COR-L47 (cell line): ENCODE measurements around the gene ITPR3.
A peak's percentile ranks its signal among the peaks of the same experiment; 100 is the strongest.

ENCODE experiments used
- DNase-seq: peaks from one replicate; lab custom pipeline; 2025; lab: John Stamatoyannopoulos, UW

The ITPR3 gene

DNA sequence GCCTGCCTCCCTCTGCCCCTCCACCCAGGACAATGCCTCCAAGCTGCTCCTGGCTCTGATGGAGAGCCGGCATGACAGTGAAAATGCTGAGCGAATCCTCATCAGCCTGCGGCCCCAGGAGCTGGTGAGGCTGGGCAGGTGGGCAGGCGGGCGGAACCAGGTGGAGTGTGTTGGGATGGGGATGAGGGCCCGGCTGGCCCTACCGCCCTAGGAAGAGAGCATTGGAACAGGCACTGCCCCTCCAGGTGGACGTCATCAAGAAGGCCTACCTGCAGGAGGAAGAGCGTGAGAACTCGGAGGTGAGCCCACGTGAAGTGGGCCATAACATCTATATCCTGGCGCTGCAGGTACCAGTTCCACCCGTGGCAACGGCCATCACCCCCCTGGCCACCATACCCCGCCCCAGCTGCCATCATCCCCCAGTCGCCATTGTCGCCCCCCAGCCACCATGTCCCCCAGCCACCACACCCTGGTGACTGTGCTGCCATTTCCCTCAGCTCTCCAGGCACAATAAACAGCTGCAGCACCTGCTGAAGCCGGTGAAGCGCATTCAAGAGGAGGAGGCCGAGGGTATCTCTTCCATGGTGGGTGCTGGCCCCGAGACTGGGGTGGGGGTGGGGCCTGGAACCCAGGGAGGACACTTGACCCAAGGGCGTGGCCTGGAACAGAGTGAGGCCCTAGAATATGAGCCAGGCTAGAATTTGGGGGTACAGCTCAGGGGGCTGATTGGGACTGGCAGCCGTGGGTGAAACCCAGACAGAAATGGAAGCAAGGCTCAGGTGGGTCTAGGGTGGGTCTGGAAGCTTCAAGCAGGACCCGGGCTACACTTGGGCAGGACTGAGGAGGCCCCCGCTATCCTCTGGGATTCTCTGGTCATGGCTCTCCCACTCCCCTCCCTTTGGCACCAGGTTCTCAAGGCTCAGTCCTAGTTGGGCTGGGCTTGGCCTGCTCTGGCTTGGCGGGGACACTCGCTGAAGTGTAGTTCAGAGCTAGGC, 66.2 kb downstream of the ITPR3 start:
- no peak for DNase-seq

DNA sequence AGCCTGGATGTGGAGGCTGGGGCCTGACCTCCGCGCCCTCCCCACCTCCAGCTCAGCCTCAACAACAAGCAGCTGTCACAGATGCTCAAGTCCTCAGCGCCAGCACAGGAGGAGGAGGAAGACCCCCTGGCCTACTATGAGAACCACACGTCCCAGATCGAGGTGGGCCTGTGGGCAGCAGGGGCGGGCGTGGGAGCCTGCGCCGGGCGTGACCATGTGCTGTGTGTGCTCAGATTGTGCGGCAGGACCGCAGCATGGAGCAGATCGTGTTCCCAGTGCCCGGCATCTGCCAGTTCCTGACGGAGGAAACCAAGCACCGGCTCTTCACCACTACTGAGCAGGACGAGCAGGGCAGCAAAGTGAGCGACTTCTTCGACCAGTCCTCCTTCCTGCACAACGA, 66.9 kb downstream of the ITPR3 start:
- DNase-seq = no peak

DNA sequence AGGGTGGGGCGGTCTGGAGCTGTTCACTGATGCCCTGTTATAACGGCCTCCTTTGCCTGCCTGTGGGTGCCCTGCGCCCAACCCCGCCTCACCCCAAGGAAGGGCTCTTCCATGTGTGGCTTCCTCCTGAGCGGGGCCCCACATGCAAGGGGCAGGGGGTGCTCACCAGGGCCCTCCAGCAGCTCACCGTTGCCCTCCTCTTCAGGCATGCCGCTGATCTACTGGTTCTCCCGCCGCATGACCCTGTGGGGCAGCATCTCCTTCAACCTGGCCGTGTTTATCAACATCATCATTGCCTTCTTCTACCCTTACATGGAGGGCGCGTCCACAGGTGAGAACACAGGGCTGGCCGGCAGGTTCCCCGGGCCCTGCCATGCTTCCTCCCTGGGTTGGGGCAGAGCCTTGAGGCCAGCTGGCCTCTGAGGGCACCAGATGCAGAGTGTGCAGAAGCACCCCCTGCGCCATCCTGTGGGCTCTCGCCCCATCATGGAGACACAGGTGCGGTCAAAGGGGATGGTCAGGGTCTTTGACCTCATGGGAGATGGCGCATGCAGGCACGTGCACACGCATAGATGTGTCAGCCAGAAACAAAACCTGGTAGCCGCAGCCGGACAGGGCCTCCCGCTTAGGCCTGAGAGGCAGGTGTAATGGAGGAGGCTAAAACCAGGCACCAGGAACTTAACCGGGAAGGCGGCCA, 67.5 kb downstream of the ITPR3 start:
- no peak for DNase-seq

DNA sequence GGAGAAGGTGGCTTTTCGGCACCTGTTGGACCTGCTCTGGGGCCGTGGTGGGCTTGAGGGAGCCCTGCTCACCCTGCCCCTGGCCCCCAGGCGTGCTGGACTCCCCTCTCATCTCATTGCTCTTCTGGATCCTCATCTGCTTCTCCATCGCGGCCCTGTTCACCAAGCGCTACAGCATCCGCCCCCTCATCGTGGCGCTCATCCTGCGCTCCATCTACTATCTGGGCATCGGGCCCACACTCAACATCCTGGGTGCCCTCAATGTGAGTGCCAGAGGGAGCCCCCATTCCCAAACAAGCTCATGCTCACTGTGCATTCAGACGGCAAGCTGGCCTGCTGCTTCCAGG, 68.0 kb downstream of the ITPR3 start:
- no peak for DNase-seq

DNA sequence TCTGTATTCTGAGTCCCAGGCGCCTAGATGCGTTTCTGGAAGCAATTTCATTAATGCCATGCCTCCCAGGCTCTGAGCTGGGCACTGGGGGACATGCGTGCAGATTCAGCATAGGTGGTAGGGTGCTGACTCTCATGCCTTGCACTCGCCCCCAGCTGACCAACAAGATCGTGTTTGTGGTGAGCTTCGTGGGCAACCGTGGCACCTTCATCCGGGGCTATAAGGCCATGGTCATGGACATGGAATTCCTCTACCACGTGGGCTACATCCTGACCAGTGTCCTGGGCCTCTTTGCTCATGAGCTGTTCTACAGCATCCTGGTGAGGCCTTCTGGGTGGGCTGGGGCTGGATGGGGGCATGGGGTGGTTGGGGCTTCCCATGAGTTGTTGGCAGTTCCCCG, 68.8 kb downstream of the ITPR3 start:
- no peak for DNase-seq

DNA sequence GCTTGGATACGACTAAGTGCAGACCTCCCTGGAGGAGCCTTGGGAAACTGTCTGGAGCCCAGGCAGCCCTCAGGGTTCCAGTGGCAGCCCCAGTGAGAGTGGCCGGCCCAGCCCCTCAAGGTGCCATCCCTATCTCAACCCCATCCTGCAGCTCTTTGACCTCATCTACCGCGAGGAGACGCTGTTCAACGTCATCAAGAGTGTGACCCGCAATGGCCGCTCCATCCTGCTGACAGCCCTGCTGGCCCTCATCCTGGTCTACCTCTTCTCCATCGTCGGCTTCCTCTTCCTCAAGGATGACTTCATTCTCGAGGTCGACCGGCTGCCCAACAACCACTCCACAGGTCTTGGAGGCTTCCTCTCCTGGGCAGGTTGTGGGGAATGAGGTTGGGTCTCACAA, 69.6 kb downstream of the ITPR3 start:
- no peak for DNase-seq

DNA sequence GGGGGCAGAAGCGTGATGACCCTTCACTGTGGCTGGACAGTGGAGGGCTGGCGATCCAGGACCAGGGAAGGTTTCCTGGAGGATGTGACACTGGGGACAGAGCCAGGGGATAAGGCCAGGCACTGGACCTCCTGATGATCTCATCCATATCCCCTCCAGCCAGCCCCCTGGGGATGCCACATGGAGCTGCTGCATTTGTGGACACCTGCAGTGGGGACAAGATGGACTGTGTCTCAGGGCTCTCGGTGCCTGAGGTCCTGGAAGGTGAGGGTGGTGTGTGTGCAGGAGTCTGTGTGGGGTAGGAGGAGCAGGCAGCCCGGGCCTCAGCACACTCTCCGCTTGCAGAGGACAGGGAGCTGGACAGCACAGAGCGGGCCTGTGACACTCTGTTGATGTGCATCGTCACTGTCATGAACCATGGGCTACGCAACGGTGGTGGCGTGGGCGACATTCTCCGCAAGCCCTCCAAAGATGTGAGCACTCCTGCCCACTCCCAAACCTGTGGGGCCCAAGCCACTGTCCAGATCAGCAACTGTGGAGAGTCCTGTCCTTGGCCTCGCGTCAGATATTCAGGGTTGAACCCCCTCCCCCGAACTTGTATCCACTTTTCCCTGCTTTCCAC, 70.4 kb downstream of the ITPR3 start:
- DNase-seq = no peak

DNA sequence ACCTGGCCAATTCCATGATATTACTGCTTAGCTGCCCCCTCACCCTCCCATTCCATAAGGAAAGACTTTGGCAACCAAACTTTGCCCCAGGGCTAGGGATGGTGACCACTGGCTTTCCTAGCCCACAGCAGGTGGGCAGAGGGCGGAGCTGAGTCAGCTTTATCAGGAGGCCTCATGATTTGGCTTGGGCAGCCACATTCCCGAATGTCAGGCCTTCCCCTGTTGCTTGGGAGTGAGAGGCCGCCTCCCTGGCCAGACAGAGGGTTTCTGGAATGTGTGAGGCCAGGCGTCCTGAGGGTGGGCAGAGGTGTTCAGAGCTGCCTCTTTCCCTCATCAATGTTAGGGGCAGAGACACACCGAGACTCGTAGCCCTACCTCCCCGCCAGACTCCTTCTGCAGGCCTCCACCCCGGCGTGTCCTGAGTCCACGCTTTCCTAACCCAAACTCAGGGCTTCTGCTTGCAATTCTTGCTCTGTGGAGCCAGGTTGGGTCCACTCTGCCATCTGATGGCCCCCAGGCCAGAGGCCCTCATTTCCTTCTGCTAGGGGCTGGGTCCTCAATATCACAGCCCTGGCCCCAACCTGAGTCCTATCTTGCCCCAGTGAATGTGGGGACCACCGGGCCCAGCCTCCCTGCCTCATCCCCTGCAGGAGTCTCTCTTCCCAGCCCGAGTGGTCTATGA, 71.1 kb downstream of the ITPR3 start:
- no peak for DNase-seq

DNA sequence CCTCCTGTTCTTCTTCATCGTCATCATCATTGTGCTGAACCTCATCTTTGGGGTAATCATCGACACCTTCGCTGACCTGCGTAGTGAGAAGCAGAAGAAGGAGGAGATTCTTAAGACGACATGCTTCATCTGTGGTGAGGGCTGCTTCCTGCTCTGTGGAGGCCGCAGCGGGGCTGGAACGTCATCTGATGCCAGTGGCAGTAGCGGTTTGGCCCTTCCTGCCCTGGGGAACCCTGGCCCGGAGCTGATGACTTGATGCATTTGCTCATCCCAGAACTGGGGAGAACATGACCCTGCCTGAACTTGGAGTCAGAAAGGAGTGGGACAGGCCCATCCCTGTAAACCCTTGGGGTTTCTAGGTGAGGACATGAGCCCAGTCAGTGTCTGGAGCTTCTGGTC, 71.6 kb downstream of the ITPR3 start:
- no peak for DNase-seq

DNA sequence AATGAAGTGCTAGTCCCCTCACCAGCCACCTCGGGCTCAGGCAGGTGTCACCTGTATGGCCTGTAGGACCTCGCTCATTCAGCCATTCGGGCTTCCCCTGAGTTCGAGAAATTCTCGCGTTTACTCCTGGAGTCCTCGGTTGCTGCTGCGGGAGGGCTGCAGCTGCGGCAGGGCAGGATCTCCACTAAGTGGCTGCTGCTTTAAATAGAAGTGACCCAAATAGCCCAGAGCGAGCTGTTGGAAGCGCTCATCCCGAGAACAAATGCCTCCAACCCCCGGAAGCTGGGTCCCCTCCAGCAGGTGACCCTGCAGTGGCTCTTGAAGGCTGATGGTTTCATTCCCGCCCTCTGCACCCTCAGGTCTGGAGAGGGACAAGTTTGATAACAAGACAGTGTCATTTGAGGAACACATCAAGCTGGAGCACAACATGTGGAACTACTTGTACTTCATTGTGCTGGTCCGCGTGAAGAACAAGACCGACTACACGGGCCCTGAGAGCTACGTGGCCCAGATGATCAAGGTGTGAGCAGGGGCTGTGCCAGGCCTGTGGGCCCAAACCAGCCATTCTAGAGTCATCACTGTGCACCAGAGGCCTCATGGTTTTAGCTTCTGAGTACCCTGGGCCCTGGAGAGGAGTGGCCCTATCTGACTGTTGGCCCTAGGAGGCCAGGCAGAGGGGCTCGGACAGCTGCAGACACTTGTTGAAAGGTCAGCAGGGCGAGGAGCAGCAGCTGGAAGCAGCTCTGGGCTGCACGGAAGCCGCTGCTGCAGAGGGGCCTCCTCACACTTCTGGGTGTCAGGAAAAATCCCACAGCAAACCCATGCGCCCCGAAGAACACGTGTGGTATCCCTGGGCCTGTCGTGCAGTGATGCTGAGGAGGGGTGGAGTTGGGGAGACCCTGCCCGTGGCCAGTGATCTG, 72.3 kb downstream of the ITPR3 start:
- DNase-seq = no peak

DNA sequence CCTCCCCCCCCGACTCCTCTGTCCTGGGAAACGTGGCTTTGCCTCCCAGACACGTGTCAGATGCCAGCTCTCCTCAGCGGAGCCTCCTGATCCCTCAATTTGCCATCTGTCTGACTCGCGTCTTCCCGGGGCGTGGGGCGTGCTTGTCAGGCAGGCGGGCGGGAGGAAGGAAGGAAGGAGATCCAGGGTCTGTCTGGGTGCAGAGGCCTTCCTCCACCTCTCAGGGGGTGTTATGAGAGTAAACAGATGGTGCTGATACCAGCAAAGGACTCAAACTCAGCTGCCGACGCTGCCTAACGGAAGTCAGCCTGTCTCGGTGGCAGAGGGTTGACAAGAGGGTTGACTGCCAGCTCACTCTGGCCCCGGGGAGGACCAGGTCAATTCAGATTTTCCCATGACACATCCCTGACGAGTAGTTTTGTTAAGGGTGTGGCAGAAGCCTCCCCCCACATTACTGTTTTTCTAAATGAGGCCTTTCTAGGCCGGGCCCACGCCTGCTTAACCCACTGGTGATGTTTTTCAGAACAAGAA, 73.3 kb downstream of the ITPR3 start:
- DNase-seq = no peak

DNA sequence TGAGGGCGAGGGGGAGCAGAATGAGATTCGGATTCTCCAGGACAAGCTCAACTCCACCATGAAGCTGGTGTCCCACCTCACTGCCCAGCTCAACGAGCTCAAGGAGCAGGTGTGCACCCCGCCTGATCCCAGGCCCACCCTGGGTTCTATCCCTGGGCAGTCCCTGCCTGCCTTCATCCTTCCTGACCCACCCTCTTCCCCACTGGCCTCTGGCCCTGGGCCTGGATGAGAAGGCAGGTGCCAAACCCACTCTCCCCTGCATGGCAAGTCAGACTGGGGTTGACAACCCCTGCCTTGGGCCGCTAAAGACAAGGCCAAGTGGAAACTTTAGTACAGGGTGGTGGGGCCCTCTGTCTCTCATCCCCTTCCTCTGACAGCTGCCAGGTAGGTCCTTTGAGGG, 73.9 kb downstream of the ITPR3 start:
- no peak for DNase-seq

DNA sequence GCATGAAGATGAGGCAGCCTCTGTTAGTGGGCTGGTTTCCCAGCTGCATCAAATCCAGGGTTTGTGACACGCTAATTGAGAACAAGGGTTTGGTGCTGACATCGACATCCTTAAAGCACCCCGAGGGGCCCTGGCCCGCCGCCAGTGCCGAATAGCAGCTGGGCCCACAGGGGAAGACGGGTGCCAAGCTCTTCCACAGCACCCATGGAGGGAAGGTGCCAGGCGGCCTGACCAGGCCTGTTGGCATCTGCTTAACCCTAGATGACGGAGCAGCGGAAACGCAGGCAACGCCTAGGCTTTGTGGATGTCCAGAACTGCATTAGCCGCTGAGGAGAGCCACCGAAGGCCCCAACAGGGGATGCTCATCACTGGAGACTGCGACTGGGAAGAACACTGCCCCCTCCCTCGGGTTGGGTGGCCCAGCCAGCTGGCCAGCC, 74.3 kb downstream of the ITPR3 start:
- peak; percentile 63 for DNase-seq

DNA sequence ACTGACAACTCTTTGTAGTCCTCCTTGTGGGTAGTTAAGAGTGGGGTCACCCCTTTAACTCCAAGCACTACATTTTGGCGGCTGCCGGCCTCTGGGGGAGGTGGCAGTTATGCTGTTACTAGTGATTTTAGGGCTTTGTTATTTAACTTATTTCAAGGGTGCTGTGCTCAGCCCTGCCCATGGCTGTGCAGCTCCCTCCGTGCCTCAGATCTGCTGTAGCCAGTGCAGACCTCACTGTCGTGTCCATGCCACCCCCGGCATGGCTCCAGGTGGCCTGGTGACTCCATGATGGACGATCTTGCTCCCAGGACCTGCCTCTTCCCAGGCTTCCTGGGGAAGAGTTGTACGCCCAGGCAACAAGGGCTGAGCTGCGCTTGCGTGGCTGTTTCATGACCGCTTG, 75.0 kb downstream of the ITPR3 start:
- no peak for DNase-seq

DNA sequence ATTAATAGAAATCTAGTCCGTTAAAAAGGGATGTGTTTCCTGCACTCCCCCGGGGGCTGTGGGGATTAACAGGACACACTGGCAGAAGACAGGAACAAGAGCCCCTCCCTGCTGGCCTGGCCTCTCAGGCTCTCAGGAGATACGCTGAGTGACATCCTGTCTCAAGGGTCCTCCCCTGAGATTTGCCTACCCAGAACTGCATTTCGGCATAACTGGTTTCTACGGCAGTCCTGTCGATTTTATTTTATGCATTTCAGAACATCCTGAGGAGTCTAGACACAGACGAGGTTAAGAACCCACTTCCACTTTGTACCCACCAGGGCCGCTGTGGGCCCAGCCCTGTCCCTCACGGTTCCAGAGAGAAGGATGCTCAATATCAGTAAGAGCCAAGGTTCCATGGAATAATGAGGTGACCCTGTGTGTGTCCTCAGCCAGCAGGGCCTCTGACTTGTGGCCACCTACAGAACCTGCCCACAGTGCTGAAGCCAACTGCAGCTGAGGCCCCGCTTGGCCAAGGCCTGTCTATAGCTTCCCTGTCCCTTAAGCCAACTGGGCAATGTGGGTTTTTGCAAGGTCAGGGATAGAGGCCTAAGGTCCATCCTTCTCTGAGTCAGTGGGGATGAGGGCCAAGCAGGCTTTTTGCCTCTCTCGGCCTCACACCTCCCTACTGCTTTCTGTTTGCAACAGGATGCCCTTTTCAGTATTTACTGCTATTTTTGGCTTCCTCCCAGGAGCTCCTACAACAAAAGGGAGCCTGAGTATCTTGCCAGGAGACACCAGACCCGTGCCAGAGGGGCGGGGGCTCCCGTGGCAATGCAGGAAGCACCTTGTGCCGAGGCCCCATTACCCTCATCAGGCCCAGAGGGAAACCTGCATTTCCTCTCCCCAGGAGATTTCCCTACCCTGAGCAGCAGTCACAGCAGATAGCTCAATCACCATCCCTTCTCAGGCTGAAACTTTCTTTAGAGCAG, 75.7 kb downstream of the ITPR3 start:
- DNase-seq = peak; percentile 97

DNA sequence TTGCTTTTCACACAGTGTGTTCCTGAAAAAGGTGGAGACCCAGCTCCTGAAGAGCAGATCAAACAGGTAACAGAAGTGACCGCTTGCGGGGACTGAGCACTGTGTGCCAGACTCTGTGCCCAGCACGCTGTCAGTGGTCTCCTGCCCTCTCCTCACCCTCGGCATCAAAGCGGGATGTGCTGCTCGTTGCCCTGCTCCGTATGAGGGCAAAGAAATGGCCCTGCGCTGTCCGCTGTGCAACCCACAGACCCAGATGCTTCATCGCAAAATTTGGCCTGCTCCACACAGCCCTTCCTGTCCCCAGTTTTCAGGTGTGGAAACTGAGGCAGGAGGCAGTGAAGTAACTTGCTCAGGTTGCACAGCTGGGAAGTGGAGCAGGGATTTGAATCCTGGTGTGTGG, 76.7 kb downstream of the ITPR3 start:
- no peak for DNase-seq

DNA sequence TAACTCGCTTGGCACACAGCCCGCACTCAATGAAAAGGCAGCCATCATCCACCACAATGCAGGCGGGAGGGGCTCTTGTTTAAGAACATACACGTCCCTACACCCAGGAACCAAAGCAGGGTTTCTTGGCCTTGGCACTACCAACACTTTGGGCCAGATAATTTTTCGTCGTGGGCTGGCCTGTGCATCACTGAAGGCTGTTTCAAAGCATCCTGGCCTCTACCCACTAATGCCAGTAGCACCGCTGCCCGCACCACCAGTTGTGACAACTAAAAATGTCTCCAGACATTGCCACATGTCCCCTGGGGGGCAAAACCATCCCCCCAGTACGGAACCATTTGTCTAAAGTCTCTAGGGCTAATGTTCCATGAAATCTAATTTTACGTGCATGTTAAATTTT, 77.4 kb downstream of the ITPR3 start:
- no peak for DNase-seq

DNA sequence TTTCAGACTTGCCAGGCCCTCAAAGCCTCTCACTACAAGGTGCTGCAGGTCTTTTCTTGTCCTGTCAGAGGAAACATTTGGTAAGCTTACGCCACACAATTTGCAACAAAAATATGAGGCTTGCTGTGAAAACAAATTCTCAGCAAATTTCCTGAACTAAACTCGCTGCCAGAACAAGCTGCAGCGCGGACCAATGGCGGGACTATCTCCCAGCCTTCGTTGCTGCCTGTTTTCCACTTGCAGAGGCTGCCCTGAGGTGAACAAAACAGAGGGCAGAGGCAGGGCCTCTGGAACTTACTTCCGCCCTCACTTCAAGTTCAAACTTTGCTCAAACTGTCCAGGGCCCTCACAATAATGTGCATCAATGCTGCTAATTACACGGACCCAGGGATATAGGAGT, 78.0 kb downstream of the ITPR3 start:
- DNase-seq = no peak

DNA sequence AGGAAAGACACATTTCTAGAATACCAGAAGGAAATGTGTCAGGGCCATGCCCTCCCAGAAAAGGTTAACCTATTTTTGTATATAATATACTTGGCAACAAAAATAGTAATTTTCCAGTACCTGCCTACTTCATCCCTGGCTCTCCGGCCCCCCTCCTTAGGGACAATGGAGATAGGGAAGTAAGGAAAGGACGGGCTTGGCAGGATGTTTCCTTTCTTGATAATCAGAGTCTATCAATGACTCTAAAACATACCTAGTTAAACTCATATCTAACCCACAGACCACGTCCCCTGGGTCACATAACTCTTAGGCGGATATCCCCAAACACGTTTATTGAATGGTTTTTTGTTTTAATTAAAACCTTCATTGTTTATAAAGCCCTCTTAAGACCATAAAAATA, 78.6 kb downstream of the ITPR3 start:
- no peak for DNase-seq
